KMS-11 (cell line): Measurements from ENCODE around the gene DDX4.

Experiments
- H2AFZ ChIP-seq: fragments of 200-600 bp; sonication (generic); 2 replicates; pipeline ENCODE4 v1.6.1; 2016; ENCODE audit warnings: antibody characterized with exemption, mixed run types, low read depth
- H3K27ac ChIP-seq: fragments of 200-600 bp; sonication (generic); 2 replicates; pipeline ENCODE4 v1.6.1; 2016; ENCODE audit warnings: mild to moderate bottlenecking, mixed run types
- H3K27me3 ChIP-seq: fragments of 200-600 bp; sonication (generic); 2 replicates; pipeline ENCODE4 v1.6.1; 2017; ENCODE audit warnings: mild to moderate bottlenecking, low read depth, mixed run types, moderate library complexity; ENCODE audit not compliant: insufficient read depth
- H3K36me3 ChIP-seq: fragments of 200-600 bp; sonication (generic); 2 replicates; pipeline ENCODE4 v1.6.1; 2017; ENCODE audit warnings: mild to moderate bottlenecking, mixed run types; ENCODE audit not compliant: insufficient read depth
- H3K4me1 ChIP-seq: fragments of 200-600 bp; sonication (generic); 2 replicates; pipeline ENCODE4 v1.6.1; 2016; ENCODE audit warnings: mild to moderate bottlenecking, low read depth, mixed run types; ENCODE audit not compliant: poor library complexity, severe bottlenecking
- H3K4me2 ChIP-seq: fragments of 200-600 bp; sonication (generic); 2 replicates; pipeline ENCODE4 v1.7.0; 2016; ENCODE audit warnings: mild to moderate bottlenecking, mixed run types
- H3K4me3 ChIP-seq: fragments of 200-600 bp; sonication (generic); IDR thresholded peaks from 2 replicates; pipeline ENCODE4 v1.6.1; 2017; ENCODE audit warnings: low read depth, low read length, mixed read lengths; ENCODE audit not compliant: insufficient read depth
- H3K79me2 ChIP-seq: fragments of 200-600 bp; sonication (generic); 2 replicates; pipeline ENCODE4 v1.6.1; 2016; ENCODE audit warnings: low read depth, mixed run types; ENCODE audit not compliant: insufficient read depth
- H3K9ac ChIP-seq: fragments of 200-600 bp; sonication (generic); 2 replicates; pipeline ENCODE4 v1.6.1; 2016; ENCODE audit warnings: mild to moderate bottlenecking, mixed run types
- H4K20me1 ChIP-seq: fragments of 200-600 bp; sonication (generic); 2 replicates; pipeline ENCODE4 v1.6.1; 2016; ENCODE audit warnings: mild to moderate bottlenecking, mixed run types; ENCODE audit not compliant: insufficient read depth
- CTCF ChIP-seq: fragments of 200-600 bp; sonication (generic); conservative IDR thresholded peaks from 2 replicates; pipeline ENCODE4 v1.6.1; 2017; ENCODE audit warnings: low read depth, mild to moderate bottlenecking, antibody characterized with exemption, low read length, moderate library complexity, mixed read lengths

Gene DDX4

GRCh38 chr5:55857247-55857640 is 119.4 kb downstream of the DDX4 start:
- no peaks in the 10 kb centered on the region for H3K79me2 ChIP-seq
- no peak overlapping the region for H3K4me2 ChIP-seq
- no peaks in the 10 kb centered on the region for H3K27me3 ChIP-seq
- no peak overlapping the region for H2AFZ ChIP-seq
- peaks cover 5% of the 10 kb centered on the region for H3K4me1 ChIP-seq
- no peak overlapping the region for H3K9ac ChIP-seq
- H3K4me3 ChIP-seq = no peak overlapping the region
- H3K36me3 ChIP-seq = no peaks in the 10 kb centered on the region
- no peaks in the 10 kb centered on the region for H4K20me1 ChIP-seq
- TF ChIP-seq CTCF = no peak
- H3K27ac ChIP-seq = no peak overlapping the region

GRCh38 chr5:55858104-55858503 is 120.2 kb downstream of the DDX4 start:
- H3K27me3 ChIP-seq = no peaks in the 10 kb centered on the region
- no peaks in the 10 kb centered on the region for H3K36me3 ChIP-seq
- TF ChIP-seq CTCF = no peak

GRCh38 chr5:55860288-55860687 is 122.4 kb downstream of the DDX4 start:
- Histone ChIP-seq H3K4me1 (peaks cover 5% of the 10 kb centered on the region), H3K9ac (no peak overlapping the region), H3K36me3 (no peaks in the 10 kb centered on the region), H3K27me3 (no peaks in the 10 kb centered on the region), H3K27ac (no peak overlapping the region), H2AFZ (no peak overlapping the region), H4K20me1 (no peaks in the 10 kb centered on the region), H3K4me2 (no peak overlapping the region), H3K79me2 (no peaks in the 10 kb centered on the region), H3K4me3 (no peak overlapping the region)
- TF ChIP-seq CTCF = no peak

More at GRCh38 chr5:55858104-55858503, 120.2 kb downstream of the DDX4 start:
- Histone ChIP-seq H3K27ac (no peak overlapping the region), H3K4me2 (no peak overlapping the region), H2AFZ (no peak overlapping the region), H3K79me2 (no peaks in the 10 kb centered on the region), H3K4me3 (no peak overlapping the region), H3K9ac (no peak overlapping the region), H4K20me1 (no peaks in the 10 kb centered on the region), H3K4me1 (peaks cover 5% of the 10 kb centered on the region)

GRCh38 chr5:55860709-55861108 is 122.8 kb downstream of the DDX4 start:
- no peaks in the 10 kb centered on the region for H3K79me2 ChIP-seq
- no peaks in the 10 kb centered on the region for H3K36me3 ChIP-seq
- H3K4me2 ChIP-seq = no peak overlapping the region
- no peak overlapping the region for H3K4me3 ChIP-seq
- no peak for TF ChIP-seq CTCF
- no peak overlapping the region for H3K27ac ChIP-seq
- no peak overlapping the region for H3K9ac ChIP-seq
- peaks cover 5% of the 10 kb centered on the region for H3K4me1 ChIP-seq
- H3K27me3 ChIP-seq = no peaks in the 10 kb centered on the region
- H4K20me1 ChIP-seq = no peaks in the 10 kb centered on the region
- no peak overlapping the region for H2AFZ ChIP-seq
